ENCODE results near the gene MAGEB6B.

MAGEB6B gene

DNA sequence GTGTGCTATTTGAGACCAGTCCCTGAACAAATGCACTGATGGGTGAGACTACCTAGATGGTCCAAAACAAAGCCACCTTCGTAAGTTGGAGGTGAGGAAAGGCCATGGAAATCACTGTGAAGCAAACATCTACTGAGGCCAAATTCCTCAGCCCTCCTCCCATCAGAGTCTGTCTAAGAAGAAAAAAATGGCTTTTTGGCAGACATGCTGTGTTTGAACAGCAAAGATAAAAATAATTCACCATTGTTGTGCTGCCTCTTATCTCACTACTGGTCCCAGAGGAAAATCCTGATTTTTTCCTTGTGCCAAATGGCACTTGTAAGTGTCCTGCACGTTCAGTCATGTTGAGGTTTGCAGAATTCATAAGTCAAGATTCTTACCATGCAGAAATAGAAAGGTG, 14.4 kb upstream of the MAGEB6B start:
- CTCF ChIA-PET = no interaction called here

GRCh38 chrX:26192204-26192603, 31.8 kb downstream of the MAGEB6B start, which contains the start of gene MAGEB6:
TSS of gene MAGEB6 (plus strand) at chrX:26192440. CDS start at chrX:26193847, 1,407 bp downstream.
- no peak for TF ChIP-seq MZF1 (tag by site-specific recombination; IDR thresholded peaks at IDR 0.05; ENCODE audit: borderline replicate concordance)
- TF ChIP-seq, protein P1, sequence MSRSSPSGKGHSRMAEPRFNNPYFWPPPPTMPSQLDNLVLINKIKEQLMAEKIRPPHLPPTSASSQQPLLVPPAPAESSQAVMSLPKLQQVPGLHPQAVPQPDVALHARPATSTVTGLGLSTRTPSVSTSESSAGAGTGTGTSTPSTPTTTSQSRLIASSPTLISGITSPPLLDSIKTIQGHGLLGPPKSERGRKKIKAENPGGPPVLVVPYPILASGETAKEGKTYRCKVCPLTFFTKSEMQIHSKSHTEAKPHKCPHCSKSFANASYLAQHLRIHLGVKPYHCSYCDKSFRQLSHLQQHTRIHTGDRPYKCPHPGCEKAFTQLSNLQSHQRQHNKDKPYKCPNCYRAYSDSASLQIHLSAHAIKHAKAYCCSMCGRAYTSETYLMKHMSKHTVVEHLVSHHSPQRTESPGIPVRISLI (tag by site-specific recombination; IDR thresholded peaks at IDR 0.05) = no peak
- TF ChIP-seq HOXC10 (CRISPR knock-in tag; IDR thresholded peaks at IDR 0.05) = no peak
- no peak for TF ChIP-seq ZNF843 (tag by site-specific recombination; IDR thresholded peaks at IDR 0.05)
- TF ChIP-seq HOXD13 (CRISPR knock-in tag; IDR thresholded peaks at IDR 0.05; ENCODE audit: borderline replicate concordance) = no peak
- Histone ChIP-seq H3K4me3 (ENCODE audit: low read depth, low read length) (no peak within 1 kb of the TSS), H3K9me3 (ENCODE audit: control insufficient read depth, insufficient read depth, low read depth, low read length) (no peaks in the 10 kb centered on the region), H3K4me1 (ENCODE audit: control insufficient read depth, insufficient read depth, low read length) (no peaks in the 10 kb centered on the region), H3K27ac (ENCODE audit: extremely low read depth, low read depth, low read length) (no peak within 1 kb of the TSS), H3K36me3 (ENCODE audit: control insufficient read depth in 2 of 2, insufficient read depth in 1 of 2, low read length in 2 of 2) (no peaks in the 10 kb centered on the region)
- CTCF ChIA-PET = no interaction called here
- POLR2A ChIA-PET = no interaction called here

More for the DNA sequence above, 14.4 kb upstream of the MAGEB6B start:
- POLR2A ChIA-PET = no interaction called here
- Histone ChIP-seq H3K36me3 (ENCODE audit: control insufficient read depth in 2 of 2, insufficient read depth in 1 of 2, low read length in 2 of 2) (no peaks in the 10 kb centered on the region), H3K9me3 (ENCODE audit: control insufficient read depth, insufficient read depth, low read depth, low read length) (no peaks in the 10 kb centered on the region), H3K4me3 (ENCODE audit: low read depth, low read length) (no peak overlapping the region), H3K4me1 (ENCODE audit: control insufficient read depth, insufficient read depth, low read length) (no peaks in the 10 kb centered on the region), H3K27ac (ENCODE audit: extremely low read depth, low read depth, low read length) (no peak overlapping the region)
- no peak for TF ChIP-seq BCL11A (tag by site-specific recombination; IDR thresholded peaks at IDR 0.05; ENCODE audit: low read depth)
- TF ChIP-seq ZNF843 (tag by site-specific recombination; IDR thresholded peaks at IDR 0.05) = no peak
- TF ChIP-seq ATF2 (tag by site-specific recombination; IDR thresholded peaks at IDR 0.05; ENCODE audit: low read depth) = no peak
- no peak for TF ChIP-seq HOXD13 (CRISPR knock-in tag; IDR thresholded peaks at IDR 0.05; ENCODE audit: borderline replicate concordance)
- no peak for TF ChIP-seq ZNF37A (tag by site-specific recombination; IDR thresholded peaks at IDR 0.05)
- no peak for TF ChIP-seq ZNF473 (tag by site-specific recombination; IDR thresholded peaks at IDR 0.05)
- no peak for TF ChIP-seq ZNF510 (tag by site-specific recombination; IDR thresholded peaks at IDR 0.05; ENCODE audit: insufficient replicate concordance)
- TF ChIP-seq GFI1B (tag by site-specific recombination; IDR thresholded peaks at IDR 0.05) = no peak
- TF ChIP-seq ZNF561 (tag by site-specific recombination; IDR thresholded peaks at IDR 0.05; ENCODE audit: borderline replicate concordance) = no peak
- TF ChIP-seq, protein P2, sequence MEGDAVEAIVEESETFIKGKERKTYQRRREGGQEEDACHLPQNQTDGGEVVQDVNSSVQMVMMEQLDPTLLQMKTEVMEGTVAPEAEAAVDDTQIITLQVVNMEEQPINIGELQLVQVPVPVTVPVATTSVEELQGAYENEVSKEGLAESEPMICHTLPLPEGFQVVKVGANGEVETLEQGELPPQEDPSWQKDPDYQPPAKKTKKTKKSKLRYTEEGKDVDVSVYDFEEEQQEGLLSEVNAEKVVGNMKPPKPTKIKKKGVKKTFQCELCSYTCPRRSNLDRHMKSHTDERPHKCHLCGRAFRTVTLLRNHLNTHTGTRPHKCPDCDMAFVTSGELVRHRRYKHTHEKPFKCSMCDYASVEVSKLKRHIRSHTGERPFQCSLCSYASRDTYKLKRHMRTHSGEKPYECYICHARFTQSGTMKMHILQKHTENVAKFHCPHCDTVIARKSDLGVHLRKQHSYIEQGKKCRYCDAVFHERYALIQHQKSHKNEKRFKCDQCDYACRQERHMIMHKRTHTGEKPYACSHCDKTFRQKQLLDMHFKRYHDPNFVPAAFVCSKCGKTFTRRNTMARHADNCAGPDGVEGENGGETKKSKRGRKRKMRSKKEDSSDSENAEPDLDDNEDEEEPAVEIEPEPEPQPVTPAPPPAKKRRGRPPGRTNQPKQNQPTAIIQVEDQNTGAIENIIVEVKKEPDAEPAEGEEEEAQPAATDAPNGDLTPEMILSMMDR (tag by site-specific recombination; IDR thresholded peaks at IDR 0.05) = no peak
- TF ChIP-seq ZNF555 (tag by site-specific recombination; conservative IDR thresholded peaks at IDR 0.05) = no peak
- TF ChIP-seq ZNF174 (tag by site-specific recombination; IDR thresholded peaks at IDR 0.05) = no peak

DNA sequence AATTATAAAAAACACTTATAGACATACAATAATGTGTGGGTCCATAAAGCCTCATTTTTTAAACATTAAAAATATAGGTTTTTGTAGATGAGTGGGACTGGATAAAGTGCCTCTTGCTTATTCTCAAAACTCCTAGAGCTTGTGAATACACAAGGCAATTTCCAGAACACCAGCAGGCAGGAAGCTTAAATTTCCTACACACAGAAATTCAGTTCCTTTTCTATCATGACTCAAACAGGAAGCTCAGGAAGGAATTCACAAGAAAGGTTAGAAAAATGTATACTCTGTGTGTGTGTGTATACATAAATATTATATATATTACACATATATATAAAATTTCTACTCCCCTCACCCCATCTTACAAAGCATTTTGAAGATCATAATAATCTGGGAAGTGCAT, 43.2 kb downstream of the MAGEB6B start:
- Histone ChIP-seq H3K4me1 (ENCODE audit: control insufficient read depth, insufficient read depth, low read length) (no peaks in the 10 kb centered on the region), H3K4me3 (ENCODE audit: low read depth, low read length) (no peak overlapping the region), H3K9me3 (ENCODE audit: control insufficient read depth, insufficient read depth, low read depth, low read length) (no peaks in the 10 kb centered on the region), H3K36me3 (ENCODE audit: control insufficient read depth in 2 of 2, insufficient read depth in 1 of 2, low read length in 2 of 2) (no peaks in the 10 kb centered on the region), H3K27ac (ENCODE audit: extremely low read depth, low read depth, low read length) (no peak overlapping the region)
- POLR2A ChIA-PET = no interaction called here
- CTCF ChIA-PET = no interaction called here
- TF ChIP-seq ZBTB21 (tag by site-specific recombination; IDR thresholded peaks at IDR 0.05) (no peak), ZNF660 (tag by site-specific recombination; IDR thresholded peaks at IDR 0.05) (no peak), ZNF610 (tag by site-specific recombination; IDR thresholded peaks at IDR 0.05; ENCODE audit: borderline replicate concordance) (no peak), ZNF16 (tag by site-specific recombination; IDR thresholded peaks at IDR 0.05; ENCODE audit: low read depth) (no peak)
- TF ChIP-seq, protein P3, sequence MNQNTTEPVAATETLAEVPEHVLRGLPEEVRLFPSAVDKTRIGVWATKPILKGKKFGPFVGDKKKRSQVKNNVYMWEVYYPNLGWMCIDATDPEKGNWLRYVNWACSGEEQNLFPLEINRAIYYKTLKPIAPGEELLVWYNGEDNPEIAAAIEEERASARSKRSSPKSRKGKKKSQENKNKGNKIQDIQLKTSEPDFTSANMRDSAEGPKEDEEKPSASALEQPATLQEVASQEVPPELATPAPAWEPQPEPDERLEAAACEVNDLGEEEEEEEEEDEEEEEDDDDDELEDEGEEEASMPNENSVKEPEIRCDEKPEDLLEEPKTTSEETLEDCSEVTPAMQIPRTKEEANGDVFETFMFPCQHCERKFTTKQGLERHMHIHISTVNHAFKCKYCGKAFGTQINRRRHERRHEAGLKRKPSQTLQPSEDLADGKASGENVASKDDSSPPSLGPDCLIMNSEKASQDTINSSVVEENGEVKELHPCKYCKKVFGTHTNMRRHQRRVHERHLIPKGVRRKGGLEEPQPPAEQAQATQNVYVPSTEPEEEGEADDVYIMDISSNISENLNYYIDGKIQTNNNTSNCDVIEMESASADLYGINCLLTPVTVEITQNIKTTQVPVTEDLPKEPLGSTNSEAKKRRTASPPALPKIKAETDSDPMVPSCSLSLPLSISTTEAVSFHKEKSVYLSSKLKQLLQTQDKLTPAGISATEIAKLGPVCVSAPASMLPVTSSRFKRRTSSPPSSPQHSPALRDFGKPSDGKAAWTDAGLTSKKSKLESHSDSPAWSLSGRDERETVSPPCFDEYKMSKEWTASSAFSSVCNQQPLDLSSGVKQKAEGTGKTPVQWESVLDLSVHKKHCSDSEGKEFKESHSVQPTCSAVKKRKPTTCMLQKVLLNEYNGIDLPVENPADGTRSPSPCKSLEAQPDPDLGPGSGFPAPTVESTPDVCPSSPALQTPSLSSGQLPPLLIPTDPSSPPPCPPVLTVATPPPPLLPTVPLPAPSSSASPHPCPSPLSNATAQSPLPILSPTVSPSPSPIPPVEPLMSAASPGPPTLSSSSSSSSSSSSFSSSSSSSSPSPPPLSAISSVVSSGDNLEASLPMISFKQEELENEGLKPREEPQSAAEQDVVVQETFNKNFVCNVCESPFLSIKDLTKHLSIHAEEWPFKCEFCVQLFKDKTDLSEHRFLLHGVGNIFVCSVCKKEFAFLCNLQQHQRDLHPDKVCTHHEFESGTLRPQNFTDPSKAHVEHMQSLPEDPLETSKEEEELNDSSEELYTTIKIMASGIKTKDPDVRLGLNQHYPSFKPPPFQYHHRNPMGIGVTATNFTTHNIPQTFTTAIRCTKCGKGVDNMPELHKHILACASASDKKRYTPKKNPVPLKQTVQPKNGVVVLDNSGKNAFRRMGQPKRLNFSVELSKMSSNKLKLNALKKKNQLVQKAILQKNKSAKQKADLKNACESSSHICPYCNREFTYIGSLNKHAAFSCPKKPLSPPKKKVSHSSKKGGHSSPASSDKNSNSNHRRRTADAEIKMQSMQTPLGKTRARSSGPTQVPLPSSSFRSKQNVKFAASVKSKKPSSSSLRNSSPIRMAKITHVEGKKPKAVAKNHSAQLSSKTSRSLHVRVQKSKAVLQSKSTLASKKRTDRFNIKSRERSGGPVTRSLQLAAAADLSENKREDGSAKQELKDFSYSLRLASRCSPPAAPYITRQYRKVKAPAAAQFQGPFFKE (tag by site-specific recombination; IDR thresholded peaks at IDR 0.05; ENCODE audit: borderline replicate concordance) = no peak
